Measurements from ENCODE around the gene RCAN2. TPM values are rescaled to one million over a fixed set of nuclear protein-coding genes. Genes with fewer than 3 reads are reported as not detected.

Gene RCAN2
- total RNA-seq, 1 donor from 2014 or later = 3.6 TPM

DNA sequence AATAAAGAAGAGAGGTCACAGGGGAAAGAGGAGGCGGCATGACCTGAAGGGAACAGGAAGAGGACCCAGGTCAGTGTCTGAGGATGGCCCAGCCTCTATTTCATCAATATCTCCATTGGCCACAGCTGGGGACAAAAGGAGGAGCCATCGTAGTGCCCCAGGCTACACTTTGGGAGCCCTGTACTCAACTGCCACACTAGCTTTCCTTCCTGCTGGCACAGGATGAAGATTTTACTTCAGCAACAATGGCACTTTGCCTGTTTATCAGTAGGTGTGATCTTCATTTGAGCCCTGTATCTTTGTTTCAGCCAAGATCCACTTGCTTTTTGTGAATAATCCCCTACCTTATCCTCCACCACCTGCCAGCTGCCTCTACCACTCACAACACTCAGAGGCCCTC, 35.4 kb upstream of the RCAN2 start:
- DNase-seq (ENCODE audit: low read depth, low spot score) = no peak
- Mint-ChIP-seq H3K27me3 (ENCODE audit: low read depth) (peaks cover 2% of the 10 kb centered on the region), H3K9me3 (no peaks in the 10 kb centered on the region), H3K36me3 (ENCODE audit: low read depth) (no peaks in the 10 kb centered on the region), H3K4me3 (no peak overlapping the region), H3K27ac (ENCODE audit: unreplicated experiment) (no peak overlapping the region), H3K4me1 (no peaks in the 10 kb centered on the region)
- TF ChIP-seq CTCF (conservative IDR thresholded peaks at IDR 0.05) = no peak

DNA sequence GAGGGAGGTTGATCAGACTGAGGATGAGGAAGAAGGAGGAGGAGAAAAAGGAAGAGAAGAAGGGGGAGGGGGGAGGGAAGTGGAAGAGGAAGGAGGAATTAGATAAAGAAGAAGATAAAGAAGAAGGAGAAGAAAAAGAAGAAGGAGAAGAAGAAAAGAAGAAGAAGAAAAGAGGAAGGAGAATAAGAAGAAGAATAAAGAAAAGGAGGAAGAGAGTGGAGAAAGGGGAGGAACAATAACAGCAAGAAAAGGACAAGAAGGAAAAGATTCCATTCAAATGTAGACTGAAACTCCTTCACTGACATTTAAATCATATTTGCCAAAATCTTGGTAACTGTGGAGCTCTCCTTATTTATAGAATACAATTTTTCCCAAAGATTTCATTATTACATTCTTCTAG, 34.3 kb upstream of the RCAN2 start:
- Mint-ChIP-seq H3K9me3 (no peaks in the 10 kb centered on the region), H3K27me3 (ENCODE audit: low read depth) (peaks cover 2% of the 10 kb centered on the region), H3K27ac (ENCODE audit: unreplicated experiment) (no peak overlapping the region), H3K36me3 (ENCODE audit: low read depth) (no peaks in the 10 kb centered on the region), H3K4me3 (no peak overlapping the region), H3K4me1 (no peaks in the 10 kb centered on the region)
- TF ChIP-seq CTCF (conservative IDR thresholded peaks at IDR 0.05) = no peak
- DNase-seq (ENCODE audit: low read depth, low spot score) = no peak

DNA sequence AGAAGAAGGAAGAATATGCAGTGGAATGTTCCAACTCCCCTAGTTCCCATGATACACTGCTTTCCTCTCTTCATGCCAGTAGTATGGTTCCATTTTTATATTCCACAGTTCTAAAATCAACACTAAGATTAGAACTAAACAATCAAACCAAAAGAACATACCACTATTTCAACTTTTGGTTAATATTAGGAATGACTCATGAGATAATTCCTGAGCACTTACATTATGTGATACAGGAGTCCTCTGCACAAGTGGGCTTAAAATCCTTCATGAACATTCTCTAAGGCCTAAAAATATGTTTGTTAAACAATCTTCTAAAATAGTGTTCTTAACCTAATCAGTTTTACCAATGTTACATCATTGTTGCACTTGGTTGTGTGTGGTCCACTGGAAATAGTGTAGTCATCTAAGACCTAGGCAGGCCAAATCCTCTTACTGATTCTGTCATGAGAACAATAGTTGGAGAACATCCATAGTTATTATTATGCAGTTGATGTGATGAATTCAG, 30.3 kb upstream of the RCAN2 start:
- DNase-seq (ENCODE audit: low read depth, low spot score) = no peak
- Mint-ChIP-seq H3K4me1 (no peaks in the 10 kb centered on the region), H3K27ac (ENCODE audit: unreplicated experiment) (no peak overlapping the region), H3K4me3 (no peak overlapping the region), H3K27me3 (ENCODE audit: low read depth) (peaks cover 6% of the 10 kb centered on the region), H3K9me3 (no peaks in the 10 kb centered on the region), H3K36me3 (ENCODE audit: low read depth) (no peaks in the 10 kb centered on the region)
- no peak for TF ChIP-seq CTCF (conservative IDR thresholded peaks at IDR 0.05)

DNA sequence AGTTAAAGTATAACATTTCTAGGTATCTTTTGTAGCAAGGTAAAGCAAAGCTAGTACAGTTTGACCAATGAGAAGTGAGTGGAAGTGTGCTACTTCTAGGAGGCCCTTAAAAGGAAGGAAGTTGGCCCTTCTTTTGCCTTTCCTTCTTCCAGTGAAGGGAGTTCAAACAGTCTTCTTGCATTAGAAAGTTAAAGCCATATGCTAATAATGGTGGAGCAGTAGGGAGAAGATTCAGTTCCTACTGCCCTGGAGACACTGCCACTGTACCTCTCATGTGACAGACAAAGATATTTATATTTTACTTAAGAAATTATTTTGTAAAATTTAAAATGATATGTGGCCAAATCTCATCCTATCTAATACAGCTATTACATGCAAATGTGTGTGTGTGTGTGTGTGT, 26.0 kb upstream of the RCAN2 start:
- Mint-ChIP-seq H3K36me3 (ENCODE audit: low read depth) (no peaks in the 10 kb centered on the region), H3K9me3 (no peaks in the 10 kb centered on the region), H3K27ac (ENCODE audit: unreplicated experiment) (no peak overlapping the region), H3K4me3 (no peak overlapping the region), H3K4me1 (no peaks in the 10 kb centered on the region), H3K27me3 (ENCODE audit: low read depth) (peaks cover 4% of the 10 kb centered on the region)
- DNase-seq (ENCODE audit: low read depth, low spot score) = no peak
- TF ChIP-seq CTCF (conservative IDR thresholded peaks at IDR 0.05) = no peak

- Mint-ChIP-seq H3K36me3 (ENCODE audit: low read depth) (no peaks in the 10 kb centered on the region), H3K27ac (ENCODE audit: unreplicated experiment) (no peak overlapping the region), H3K4me3 (no peak overlapping the region), H3K9me3 (no peaks in the 10 kb centered on the region), H3K4me1 (no peaks in the 10 kb centered on the region), H3K27me3 (ENCODE audit: low read depth) (peaks cover 4% of the 10 kb centered on the region)
- no peak for TF ChIP-seq CTCF (conservative IDR thresholded peaks at IDR 0.05)
- no peak for DNase-seq (ENCODE audit: low read depth, low spot score)
These were observed 22.3 kb upstream of the RCAN2 start for GRCh38 chr6:46513533-46513932.

GRCh38 chr6:46511320-46511719, 20.1 kb upstream of the RCAN2 start:
- H3K27ac Mint-ChIP-seq (ENCODE audit: unreplicated experiment) = no peak overlapping the region
- no peak overlapping the region for H3K4me3 Mint-ChIP-seq
- no peaks in the 10 kb centered on the region for H3K4me1 Mint-ChIP-seq
- DNase-seq (ENCODE audit: low read depth, low spot score) = no peak
- no peak for TF ChIP-seq CTCF (conservative IDR thresholded peaks at IDR 0.05)
- no peaks in the 10 kb centered on the region for H3K36me3 Mint-ChIP-seq (ENCODE audit: low read depth)
- H3K9me3 Mint-ChIP-seq = no peaks in the 10 kb centered on the region
- no peaks in the 10 kb centered on the region for H3K27me3 Mint-ChIP-seq (ENCODE audit: low read depth)
